C4-2B (cell line): Measurements from ENCODE around the gene VRK3.

ENCODE experiments used
- H3K27ac ChIP-seq: fragments of 450-650 bp; 2 replicates; pipeline ENCODE4 v1.5.1; 2017
- CTCF ChIP-seq: fragments of 450-650 bp; conservative IDR thresholded peaks from 2 replicates; pipeline ENCODE4 v1.5.1; 2017; ENCODE audit warnings: mild to moderate bottlenecking
- ZFX ChIP-seq: fragments of 450-650 bp; IDR thresholded peaks from 2 replicates; pipeline ENCODE4 v1.6.1; 2017

VRK3 gene

DNA sequence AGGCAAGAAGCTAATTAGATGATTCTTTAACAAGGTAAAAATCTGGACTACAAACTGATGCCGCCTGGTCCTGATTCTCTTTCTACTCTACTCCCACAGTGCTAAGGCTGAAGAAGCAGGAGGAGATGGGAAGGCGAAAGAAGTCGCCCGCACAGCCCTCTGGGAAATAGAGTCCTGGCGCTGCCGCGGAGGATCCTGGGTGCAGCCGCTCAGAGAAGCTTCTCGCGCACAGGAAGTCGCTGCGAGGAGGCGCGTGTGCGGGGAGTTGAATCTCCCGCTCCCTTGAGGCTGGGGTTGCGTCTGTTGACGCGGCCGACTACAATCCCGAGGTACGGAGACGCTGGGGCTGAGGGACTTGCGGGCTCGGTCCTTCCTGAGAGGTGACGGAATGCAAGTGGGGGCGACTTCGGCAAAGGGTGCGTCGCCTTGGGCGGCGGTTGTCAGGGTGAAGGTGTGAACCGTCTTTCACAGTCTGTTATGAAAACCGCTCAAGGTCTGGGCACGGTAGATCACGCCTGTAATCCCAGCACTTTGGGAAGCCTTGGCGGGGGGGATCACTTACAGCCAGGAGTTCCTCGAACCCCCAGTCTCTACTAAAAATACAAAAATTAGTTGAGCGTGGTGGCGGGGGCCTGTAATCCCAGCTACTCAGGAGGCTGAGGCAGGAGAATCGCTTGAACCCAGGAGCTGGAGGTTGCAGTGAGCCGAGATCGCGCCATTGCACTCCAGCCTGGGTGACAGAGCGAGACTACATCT, 800 bp upstream of the VRK3 start, which contains the start of gene ZNF473:
ZNF473 (plus strand) TSS at position 212 of the 756 bp plus-strand sequence. CDS start 5,078 bp downstream, outside the sequence.
- peak within 1 kb of the TSS; percentile 78 for H3K27ac ChIP-seq
- peak; percentile 31; the same call in 1 of the 2 replicates for TF ChIP-seq ZFX
- no peak for TF ChIP-seq CTCF

DNA sequence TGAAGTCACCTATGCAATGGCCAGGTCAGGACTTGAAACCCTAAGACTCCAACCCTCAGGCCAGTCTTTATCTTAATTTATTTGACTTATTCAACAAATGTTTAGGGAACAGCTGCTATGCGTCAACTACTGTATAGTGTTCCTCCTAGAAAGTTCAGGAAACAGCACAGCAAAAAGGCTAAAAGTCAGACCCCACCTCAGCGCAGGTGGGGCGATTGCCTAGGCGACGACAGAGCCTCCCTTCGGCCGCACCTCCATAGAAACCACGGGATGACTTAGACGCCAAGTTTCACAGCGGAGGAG, 502 bp downstream of the VRK3 start:
- peak overlapping the region; percentile 78 for H3K27ac ChIP-seq
- no peak for TF ChIP-seq CTCF
- no peak for TF ChIP-seq ZFX

GRCh38 chr19:50022823-50023222, 2.3 kb downstream of the VRK3 start:
- H3K27ac ChIP-seq = no peak overlapping the region
- TF ChIP-seq ZFX (no peak), CTCF (no peak)

- H3K27ac ChIP-seq = no peak overlapping the region
- no peak for TF ChIP-seq ZFX
Measured at GRCh38 chr19:50020481-50020880, 4.7 kb downstream of the VRK3 start.

- no peak for TF ChIP-seq ZFX
- TF ChIP-seq CTCF = no peak
- H3K27ac ChIP-seq = no peak overlapping the region
Measured at GRCh38 chr19:50016225-50016807, 8.9 kb downstream of the VRK3 start.

GRCh38 chr19:50008532-50008931, 16.6 kb downstream of the VRK3 start:
- no peak overlapping the region for H3K27ac ChIP-seq
- TF ChIP-seq CTCF = no peak
- no peak for TF ChIP-seq ZFX

DNA sequence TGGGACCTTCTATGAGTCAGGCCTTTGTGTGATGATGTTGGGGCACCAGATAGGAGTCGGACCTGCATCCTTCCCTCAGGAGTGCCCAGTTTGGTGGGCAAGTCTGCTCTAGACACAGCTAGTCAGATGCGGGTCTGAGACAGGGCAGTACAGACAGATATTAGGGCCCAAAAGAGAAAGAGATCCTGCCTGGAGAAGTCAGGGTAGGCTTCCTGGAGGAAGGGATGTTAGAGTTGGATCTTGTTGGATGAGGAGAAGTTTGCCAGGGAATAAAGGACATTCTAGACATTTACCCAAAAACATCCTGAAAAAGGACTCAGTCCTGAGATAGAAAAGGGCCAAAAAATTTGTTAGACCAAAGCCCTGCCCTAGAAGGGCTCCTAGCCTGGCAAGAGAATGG, 17.2 kb downstream of the VRK3 start:
- H3K27ac ChIP-seq = no peak overlapping the region
- TF ChIP-seq ZFX (0 out of 2 replicates have a peak, but pooled peaks have one; percentile 12), CTCF (no peak)

GRCh38 chr19:50007170-50007569, 18.0 kb downstream of the VRK3 start:
- H3K27ac ChIP-seq = no peak overlapping the region
- TF ChIP-seq ZFX (no peak), CTCF (no peak)
